CD14-positive monocyte (primary cell): Measurements from ENCODE around the gene UBC. TPM values are rescaled to one million over a fixed set of nuclear protein-coding genes. Genes with fewer than 3 reads are reported as not detected.

Source experiments
- DNase-seq, 3 donors: peaks; one replicate each; pipeline ENCODE4 v3.0.0-alpha.2; 2011 to 2022
- H2AFZ ChIP-seq: 2 replicates; pipeline ENCODE4 v1.6.0; 2012; ENCODE audit warnings: mild to moderate bottlenecking, low read depth, low read length, inconsistent platforms; ENCODE audit not compliant: insufficient read depth, poor library complexity, severe bottlenecking
- H3K27ac ChIP-seq, 2 donors: 1 replicate in 1 of 2; 2 replicates in 1 of 2; pipeline ENCODE4 v1.5.1; 2012 to 2013; ENCODE audit warnings: low read length in 2 of 2, control low read depth in 1 of 2, inconsistent platforms in 1 of 2, low read depth in 1 of 2, mild to moderate bottlenecking in 1 of 2
- H3K27me3 ChIP-seq, 2 donors: one replicate each; pipeline versions ENCODE4 v1.6.0 to v1.6.1; 2011 to 2013; ENCODE audit warnings: low read length in 2 of 2; ENCODE audit not compliant: control insufficient read depth in 2 of 2, insufficient read depth in 2 of 2
- H3K36me3 ChIP-seq, 2 donors: replicated peaks in 1 of 2; 1 replicate in 1 of 2; 2 replicates in 1 of 2; pipeline versions ENCODE4 v1.5.1 to v1.6.1; 2012 to 2013; ENCODE audit warnings: low read length in 2 of 2, control low read depth in 1 of 2, inconsistent platforms in 1 of 2, mild to moderate bottlenecking in 1 of 2; ENCODE audit not compliant: insufficient read depth in 2 of 2, control insufficient read depth in 1 of 2
- H3K4me1 ChIP-seq, 2 donors: 1 replicate in 1 of 2; 2 replicates in 1 of 2; pipeline versions ENCODE4 v1.5.1 to v1.6.1; 2012 to 2013; ENCODE audit warnings: low read length in 2 of 2, control low read depth in 1 of 2, inconsistent platforms in 1 of 2, mild to moderate bottlenecking in 1 of 2, moderate library complexity in 1 of 2; ENCODE audit not compliant: insufficient read depth in 2 of 2, control insufficient read depth in 1 of 2
- H3K4me2 ChIP-seq: replicated peaks from 2 replicates; pipeline ENCODE3; 2012; ENCODE audit warnings: low read length, moderate library complexity, mild to moderate bottlenecking; ENCODE audit not compliant: poor library complexity, severe bottlenecking; ENCODE audit errors: extremely low read depth
- H3K4me3 ChIP-seq, 3 experiments: fragments of 200-600 bp in 1 of 3; sonication (generic) in 1 of 3; replicated peaks in 1 of 3; 1 replicate in 2 of 3; 2 replicates in 1 of 3; pipeline ENCODE4 v1.5.1; 2011 to 2013; ENCODE audit warnings: low read length in 3 of 3, mild to moderate bottlenecking in 3 of 3, control low read depth in 2 of 3, low read depth in 2 of 3, inconsistent platforms in 1 of 3, moderate library complexity in 1 of 3
- H3K79me2 ChIP-seq: 2 replicates; pipeline ENCODE4 v1.6.0; 2012; ENCODE audit warnings: mild to moderate bottlenecking, control low read depth, inconsistent platforms, low read length, moderate library complexity; ENCODE audit not compliant: insufficient read depth
- H3K9ac ChIP-seq: 2 replicates; pipeline ENCODE4 v1.6.0; 2017; ENCODE audit warnings: low read length, mild to moderate bottlenecking; ENCODE audit not compliant: insufficient read depth, poor library complexity, severe bottlenecking
- H3K9me3 ChIP-seq, 2 donors: replicated peaks in 1 of 2; 1 replicate in 1 of 2; 2 replicates in 1 of 2; pipeline versions ENCODE4 v1.5.1 to v1.6.1; 2012 to 2013; ENCODE audit warnings: low read length in 2 of 2, control low read depth in 1 of 2; ENCODE audit not compliant: control insufficient read depth in 1 of 2, insufficient read depth in 1 of 2
- H4K20me1 ChIP-seq: 2 replicates; pipeline ENCODE4 v1.6.0; 2012; ENCODE audit warnings: mild to moderate bottlenecking, low read length, control low read depth, moderate library complexity; ENCODE audit not compliant: insufficient read depth
- H3K27ac Mint-ChIP-seq, 7 donors: one replicate each; pipeline ENCODE4 v1.8.0; 2020; ENCODE audit warnings: mild to moderate bottlenecking in 7 of 7, mixed read lengths in 7 of 7, moderate library complexity in 6 of 7, inconsistent platforms in 2 of 7
- H3K27me3 Mint-ChIP-seq, 3 donors: one replicate each; pipeline ENCODE4 v1.8.0; 2021 to 2022; ENCODE audit warnings: low read depth in 3 of 3, mild to moderate bottlenecking in 3 of 3, mixed read lengths in 3 of 3, moderate library complexity in 3 of 3, inconsistent platforms in 1 of 3
- H3K36me3 Mint-ChIP-seq, 2 donors: one replicate each; pipeline ENCODE4 v1.8.0; 2020; ENCODE audit warnings: mixed read lengths in 2 of 2, inconsistent platforms in 1 of 2, mild to moderate bottlenecking in 1 of 2
- H3K4me1 Mint-ChIP-seq: one replicate; pipeline ENCODE4 v1.8.0; 2020; ENCODE audit warnings: mild to moderate bottlenecking, mixed read lengths
- H3K4me3 Mint-ChIP-seq, 2 donors: one replicate each; pipeline ENCODE4 v1.8.0; 2020; ENCODE audit warnings: mild to moderate bottlenecking in 2 of 2, mixed read lengths in 2 of 2, moderate library complexity in 1 of 2
- H3K9me3 Mint-ChIP-seq, 7 donors: one replicate each; pipeline ENCODE4 v1.8.0; 2020 to 2022; ENCODE audit warnings: mixed read lengths in 7 of 7, mild to moderate bottlenecking in 6 of 7, moderate library complexity in 6 of 7, inconsistent platforms in 2 of 7
- CTCF ChIP-seq: fragments of 200-600 bp; IDR thresholded peaks from one replicate; pipeline ENCODE4 v1.8.0; 2022; ENCODE audit warnings: antibody characterized with exemption, mild to moderate bottlenecking
- WGBS: methylation state at CpG from one replicate; pipeline ENCODE4 v1.1.5; 2013; ENCODE audit warnings: missing lambda C conversion rate; ENCODE audit not compliant: insufficient coverage; 5-methylcytosine and 5-hydroxymethylcytosine counted together
- intact Hi-C, 2 donors: fragments of 100-400 bp; cut with micrococcal nuclease; formaldehyde crosslinking; loops; one replicate each; pipeline versions ENCODE4 v1.15.0 to v1.15.1; 2023
- polyA plus RNA-seq, 3 donors: library from polyadenylated mRNA; depleted of rRNA in 1 of 3; unstranded in 2 of 3; stranded (reverse) in 1 of 3; fragments of 300-500 nt in 2 of 3; fragments of >200 nt in 1 of 3; fragmentation: Illumina TruSeq in 2 of 3; gene quantifications; 1 replicate in 2 of 3; 2 replicates in 1 of 3; pipeline ENCODE4 v1.2.3, GENCODE V29; 2012 to 2021

UBC gene
- polyA plus RNA-seq, 3 donors = 969 to 11,097 (median 1,385) TPM

- Histone ChIP-seq H4K20me1 (no peaks in the 10 kb centered on the region), H3K36me3 (no peaks in the 10 kb centered on the region), H3K27ac (no peak overlapping the region), H3K4me3 (no peak overlapping the region), H3K9ac (no peak overlapping the region), H2AFZ (no peak overlapping the region), H3K9me3 (no peaks in the 10 kb centered on the region), H3K4me1 (peaks cover 51 to 52% of the 10 kb centered on the region in 2 donors), H3K27me3 (no peaks in the 10 kb centered on the region), H3K79me2 (no peaks in the 10 kb centered on the region), H3K4me2 (no peak overlapping the region)
- Mint-ChIP-seq H3K4me3 (no peak overlapping the region), H3K27me3 (peaks cover 0 to 2% (median 0%) of the 10 kb centered on the region in 3 donors), H3K27ac (no peak overlapping the region), H3K9me3 (peaks cover 0 to 2% (median 0%) of the 10 kb centered on the region in 7 donors), H3K4me1 (peaks cover 54% of the 10 kb centered on the region), H3K36me3 (no peaks in the 10 kb centered on the region)
- TF ChIP-seq CTCF = no peak
- whole genome bisulfite sequencing = no CpG with 5 or more reads among the region's 4 CpGs
- intact Hi-C loops = no loop called here
- DNase-seq = no peak
Observed at GRCh38 chr12:124870515-124870914, 43.9 kb downstream of the UBC start.

- Histone ChIP-seq H3K4me1 (peaks cover 42 to 45% of the 10 kb centered on the region in 2 donors), H3K4me3 (peak overlapping the region; percentile 8 to 74 (median 31)), H3K27me3 (no peaks in the 10 kb centered on the region), H3K9me3 (no peaks in the 10 kb centered on the region), H2AFZ (peak overlapping the region; percentile 91), H3K79me2 (no peaks in the 10 kb centered on the region), H4K20me1 (no peaks in the 10 kb centered on the region), H3K9ac (peak overlapping the region; percentile 72), H3K4me2 (peak overlapping the region; percentile 73), H3K36me3 (no peaks in the 10 kb centered on the region), H3K27ac (peak overlapping the region; percentile 93 to 94)
- 4% methylated on average over 7 of the region's 17 CpGs for WGBS
- intact Hi-C loops = loop anchor here in 1 of 2 donors (5.0 kb wide), 1 partner anchor 97 kb away; no protein-coding TSS in a partner anchor
- Mint-ChIP-seq H3K36me3 (no peaks in the 10 kb centered on the region), H3K27me3 (peaks cover 0 to 2% (median 0%) of the 10 kb centered on the region in 3 donors), H3K9me3 (peaks cover 0 to 2% (median 0%) of the 10 kb centered on the region in 7 donors), H3K27ac (peak overlapping the region; percentile 87 to 98 (median 96)), H3K4me1 (peaks cover 48% of the 10 kb centered on the region), H3K4me3 (peak overlapping the region; percentile 80 to 92)
- DNase-seq = peak; percentile 74 to 89 (median 78)
- no peak for TF ChIP-seq CTCF
Observed at GRCh38 chr12:124869059-124869665, 45.3 kb downstream of the UBC start.
